ENCODE results near the gene LRRC61.

Gene LRRC61

DNA sequence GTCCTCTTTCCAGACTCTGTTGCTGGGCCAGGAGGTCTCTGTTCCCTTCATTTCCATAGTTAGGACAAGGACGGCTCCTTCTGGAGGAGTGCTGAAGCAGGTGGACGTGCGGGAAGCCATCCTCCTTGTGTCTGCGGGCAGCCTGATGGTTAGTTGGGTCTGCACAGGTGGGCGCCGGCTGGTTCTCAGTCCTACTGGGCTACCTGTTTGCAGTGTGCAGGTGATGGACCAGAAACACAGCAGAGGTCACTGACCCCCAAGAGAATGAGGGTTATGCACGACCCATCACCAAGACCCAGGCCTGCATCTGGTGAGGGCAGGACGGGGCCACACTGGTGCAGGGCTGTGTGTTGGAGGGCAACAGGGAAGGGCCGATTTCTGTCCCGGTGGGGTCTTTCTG, 10.5 kb downstream of the LRRC61 start:
- no peak for DNase-seq

DNA sequence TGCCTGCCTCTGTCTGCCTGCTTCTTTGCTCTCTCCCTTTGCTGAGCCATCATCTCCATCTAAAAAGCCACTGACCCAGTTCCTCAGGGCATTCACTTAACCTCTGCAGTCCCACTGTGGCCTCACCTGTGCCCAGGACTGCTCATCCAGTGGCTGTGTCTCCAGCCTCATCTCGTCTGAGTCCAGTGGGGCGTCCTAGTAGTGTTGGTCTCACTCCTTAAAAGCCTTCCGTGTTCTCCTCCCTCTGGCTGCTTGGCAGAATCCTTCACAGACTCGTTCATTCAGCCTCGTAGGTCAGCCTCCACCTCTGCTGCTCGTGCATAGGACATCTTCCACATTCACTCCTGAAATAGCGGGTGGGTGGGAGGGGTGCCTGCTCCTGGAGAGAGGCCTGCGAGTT, 11.0 kb downstream of the LRRC61 start:
- no peak for DNase-seq

DNA sequence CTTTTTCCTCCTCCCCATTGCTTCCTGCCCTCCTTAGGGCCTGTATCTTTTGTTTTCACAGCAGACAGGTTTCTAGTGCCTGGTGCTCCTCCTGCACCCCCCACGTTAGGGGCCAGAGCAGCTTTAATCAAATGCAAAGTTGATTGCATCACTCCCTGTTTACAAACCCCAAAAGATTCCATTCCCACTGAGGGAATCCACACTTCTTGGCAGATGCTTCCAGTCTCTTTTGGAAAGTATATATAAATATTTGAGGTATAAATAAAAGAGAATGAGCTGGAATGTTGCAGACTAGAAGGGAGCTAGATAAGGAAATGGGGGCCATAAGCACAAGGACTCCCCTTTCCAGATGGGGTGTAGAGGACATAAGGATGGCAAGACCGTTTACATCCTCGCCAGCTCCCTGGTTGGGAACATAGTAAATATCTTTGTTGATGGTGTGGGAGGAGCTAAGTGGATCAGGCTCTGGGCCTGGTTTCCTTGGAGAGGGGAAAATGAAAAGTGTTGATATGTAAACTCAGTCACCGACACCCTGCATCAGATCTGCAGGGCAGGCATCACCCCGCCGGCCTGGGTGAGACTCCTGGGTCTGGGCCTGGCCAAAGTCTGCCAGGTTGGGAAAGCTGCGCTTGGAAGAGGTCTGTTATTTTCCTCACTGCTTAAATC, 12.1 kb downstream of the LRRC61 start:
- no peak for DNase-seq

DNA sequence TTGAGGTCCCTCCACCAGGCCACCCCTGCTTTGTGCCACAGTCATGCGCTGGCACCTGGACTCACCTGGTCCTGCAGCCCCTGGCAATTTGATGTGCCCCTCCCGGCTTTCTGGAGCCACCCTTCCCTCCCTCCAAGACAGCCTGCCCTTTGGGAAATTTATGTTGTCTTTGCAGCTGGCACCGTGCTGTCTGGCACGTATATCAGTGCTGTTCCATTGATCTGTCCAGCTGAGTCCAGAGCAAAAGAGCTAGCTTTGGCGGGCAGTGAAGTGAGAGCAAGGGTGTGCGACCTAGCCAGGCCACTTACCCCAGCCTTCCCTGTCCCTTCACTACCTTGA, 12.6 kb downstream of the LRRC61 start:
- no peak for DNase-seq

DNA sequence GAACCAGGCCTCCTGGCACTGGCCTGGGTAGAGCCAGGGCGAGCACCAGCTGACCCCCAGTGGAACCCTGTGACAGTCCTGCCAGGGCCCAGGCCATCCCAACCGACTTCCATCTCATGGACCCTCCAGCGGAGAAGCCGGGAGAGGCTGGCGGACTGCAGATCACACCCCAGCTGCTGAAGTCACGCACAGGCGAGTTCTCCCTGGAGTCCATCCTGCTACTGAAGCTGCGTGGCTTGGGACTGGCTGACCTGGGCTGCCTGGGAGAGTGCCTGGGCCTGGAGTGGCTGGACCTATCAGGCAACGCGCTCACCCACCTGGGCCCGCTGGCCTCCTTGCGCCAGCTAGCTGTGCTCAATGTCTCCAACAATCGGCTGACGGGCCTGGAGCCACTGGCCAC, 13.6 kb downstream of the LRRC61 start:
- no peak for DNase-seq

DNA sequence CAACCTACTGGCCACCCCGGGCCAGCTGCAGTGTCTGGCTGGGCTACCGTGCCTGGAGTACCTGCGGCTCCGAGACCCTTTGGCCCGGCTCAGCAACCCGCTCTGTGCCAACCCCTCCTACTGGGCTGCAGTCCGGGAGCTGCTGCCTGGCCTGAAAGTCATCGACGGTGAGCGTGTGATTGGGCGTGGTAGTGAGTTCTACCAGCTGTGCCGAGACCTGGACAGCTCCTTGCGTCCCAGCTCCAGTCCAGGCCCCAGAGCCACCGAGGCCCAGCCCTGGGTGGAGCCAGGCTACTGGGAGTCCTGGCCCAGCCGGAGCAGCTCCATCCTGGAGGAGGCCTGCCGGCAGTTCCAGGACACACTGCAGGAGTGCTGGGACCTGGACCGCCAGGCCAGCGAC, 14.0 kb downstream of the LRRC61 start:
- DNase-seq: no peak

DNA sequence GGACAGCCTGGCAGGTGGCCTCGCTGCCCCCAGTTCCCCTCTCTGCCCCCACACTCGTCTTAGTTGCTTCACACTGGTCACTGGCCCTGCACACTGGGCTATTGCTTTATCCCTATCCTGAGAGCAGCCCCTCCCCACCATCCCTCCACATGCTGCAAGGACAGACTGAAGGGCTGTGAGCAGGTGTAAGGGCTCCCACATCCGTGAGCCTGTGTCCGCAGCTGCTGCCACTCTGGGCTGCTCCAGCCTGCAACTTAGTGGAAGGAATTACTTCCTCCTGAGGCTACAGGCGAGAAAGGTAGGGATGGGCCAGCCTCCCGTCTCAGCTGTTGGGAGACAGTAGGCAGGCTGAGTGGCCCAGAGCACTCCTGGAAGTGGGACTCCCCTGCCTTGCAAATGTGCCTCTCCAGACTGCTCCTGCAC, 14.5 kb downstream of the LRRC61 start:
- no peak for DNase-seq

DNA sequence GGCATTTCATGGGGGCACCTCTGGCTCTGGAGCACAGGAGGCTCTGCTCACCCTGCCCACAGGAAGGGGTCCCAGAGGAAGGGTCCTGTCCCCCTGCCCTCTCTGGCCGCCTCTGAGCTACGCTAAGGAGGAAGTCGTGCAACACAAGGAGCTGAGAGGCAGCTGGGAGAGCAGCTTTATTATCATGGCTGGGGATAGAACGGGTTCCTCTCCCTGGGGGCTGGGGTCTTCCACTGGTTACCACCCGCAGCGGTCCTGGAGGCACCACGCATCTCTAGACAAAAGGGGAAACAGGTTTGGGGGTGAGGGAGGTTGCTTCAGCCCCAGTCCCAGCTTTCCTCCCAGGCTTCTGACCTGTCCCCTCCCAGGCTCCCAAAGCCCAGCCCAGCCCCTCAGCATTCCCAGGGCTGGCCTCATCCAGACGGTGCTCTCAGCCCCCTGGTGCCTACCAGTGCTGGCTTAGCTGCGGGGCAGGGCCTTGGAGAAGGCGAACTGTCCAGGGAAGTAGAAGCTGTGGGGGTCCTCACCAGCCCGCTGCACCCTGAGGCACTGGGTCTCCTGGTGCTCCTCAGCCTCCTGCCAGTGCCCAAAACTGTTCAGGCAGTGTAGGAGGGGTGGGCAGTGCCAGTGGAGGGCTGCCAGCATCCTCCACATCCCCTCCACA, 15.1 kb downstream of the LRRC61 start:
- no peak for DNase-seq

DNA sequence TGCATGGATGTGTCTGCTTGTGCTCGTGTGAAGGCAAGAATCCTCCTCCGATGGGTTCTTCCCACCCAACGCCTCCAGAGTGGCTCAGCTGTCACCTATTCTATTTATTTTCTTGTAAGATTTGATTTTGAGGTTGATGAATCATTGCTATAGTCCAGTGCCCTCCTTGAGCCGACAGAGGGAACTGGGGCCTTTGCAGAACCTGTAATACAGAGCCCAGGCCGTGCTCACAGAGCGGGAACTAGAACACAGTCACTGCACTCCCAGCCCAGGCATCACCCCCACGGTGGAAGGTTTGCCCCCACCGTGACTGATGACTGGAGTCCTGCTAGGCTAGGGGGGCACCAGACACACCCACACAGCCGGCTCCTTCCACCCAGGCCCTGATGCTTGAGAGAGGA, 16.3 kb downstream of the LRRC61 start:
- DNase-seq: no peak

DNA sequence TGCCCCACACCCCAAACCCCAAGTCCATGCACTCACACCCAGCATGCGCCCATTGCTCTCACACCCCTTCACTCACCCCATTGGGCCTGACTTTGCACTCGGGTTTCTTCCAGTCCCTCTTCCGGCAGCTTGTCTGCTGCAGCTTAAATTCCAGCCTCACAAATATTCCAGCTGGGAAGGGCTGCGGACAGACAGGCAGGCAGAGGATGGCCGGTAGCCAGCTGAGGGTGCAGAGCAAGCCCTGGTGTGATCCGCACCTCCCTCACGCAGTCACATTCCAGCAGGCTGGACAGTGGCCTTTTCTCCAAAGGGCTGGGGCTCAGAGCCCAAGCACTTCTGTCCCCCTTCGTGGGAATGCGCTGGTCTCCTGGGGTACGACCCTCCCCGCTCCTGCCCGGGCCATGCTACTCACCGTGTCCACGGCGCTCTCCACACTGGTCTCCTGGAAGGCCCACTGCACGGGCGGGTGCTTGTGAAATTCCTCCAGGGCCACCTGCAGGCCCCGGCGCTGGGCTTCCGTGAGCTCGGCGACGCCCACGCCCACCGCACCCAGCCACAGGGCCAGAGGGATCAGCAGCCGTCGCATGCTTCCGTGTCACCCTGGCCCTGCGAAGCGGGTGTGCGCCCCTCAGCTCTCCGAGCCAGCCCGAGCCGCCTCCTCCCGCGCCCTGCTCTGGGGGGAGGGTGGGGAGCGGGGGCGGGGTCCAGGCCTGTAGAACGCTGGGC, 17.0 kb downstream of the LRRC61 start:
- peak; percentile 29 for DNase-seq

DNA sequence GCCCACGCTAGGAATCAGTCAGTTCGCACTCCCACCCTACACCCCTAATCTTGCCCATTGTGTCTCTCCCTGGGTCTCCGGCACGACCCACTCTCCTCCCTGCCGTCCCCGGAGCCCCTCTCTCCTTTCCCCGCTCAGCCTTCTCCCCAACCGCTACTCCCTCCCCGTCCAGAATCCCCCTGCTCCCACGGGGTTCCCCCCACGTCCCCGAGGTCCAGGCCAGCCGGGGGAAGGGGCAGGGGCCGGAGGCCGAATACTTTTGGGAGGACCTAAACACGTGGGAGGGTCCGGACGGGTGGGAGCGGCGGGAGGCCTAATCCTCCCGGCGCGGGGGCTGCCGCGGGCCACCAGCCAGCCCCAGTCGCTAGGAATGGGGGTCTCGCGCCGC, 17.7 kb downstream of the LRRC61 start:
- no peak for DNase-seq

DNA sequence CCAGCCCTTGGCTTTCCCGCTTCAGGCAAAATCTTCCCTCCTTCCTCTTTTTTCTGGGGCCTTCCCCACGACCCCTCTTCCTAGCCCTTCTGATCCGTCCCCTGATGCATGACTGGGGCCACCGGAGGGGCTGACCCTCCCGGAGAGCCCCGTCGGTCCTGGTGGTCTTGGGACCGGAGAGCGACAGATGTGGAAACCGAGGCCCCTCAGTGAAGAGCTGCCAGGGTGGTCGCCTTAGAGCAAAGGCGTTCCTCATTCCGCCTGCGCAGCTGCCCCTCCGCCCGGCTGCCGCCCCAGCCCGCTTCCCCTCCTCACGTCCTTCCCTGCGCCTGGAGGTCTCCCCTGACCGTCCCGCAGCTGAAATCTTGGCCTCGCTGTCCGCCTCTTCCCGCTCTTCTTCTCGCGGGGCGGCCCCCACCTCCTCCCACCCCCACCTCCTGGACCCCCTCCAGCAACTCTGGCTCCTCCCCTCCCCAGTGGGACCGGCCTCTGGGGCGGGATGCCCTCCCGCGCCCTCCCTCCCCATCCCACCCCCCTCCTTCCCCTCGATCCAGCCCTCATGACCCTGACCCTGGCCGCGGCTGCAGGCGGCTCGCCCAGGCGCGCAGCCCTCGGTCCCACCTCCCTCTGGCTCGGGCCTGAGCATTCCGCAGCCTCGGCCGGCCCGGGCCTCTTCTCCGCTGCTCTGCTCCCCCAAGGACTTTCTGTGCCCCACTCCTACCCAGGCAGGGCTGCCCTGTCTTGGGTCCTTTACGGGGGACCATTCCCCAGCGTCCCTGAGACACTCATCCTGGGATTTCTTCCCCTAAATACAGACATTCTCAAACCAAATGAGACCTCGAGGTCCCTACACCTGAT, 18.3 kb downstream of the LRRC61 start, which contains the start of gene RARRES2:
TSS of gene RARRES2 (minus strand) at position 367 of the 858 bp plus-strand sequence. CDS start 1,020 bp downstream, outside the sequence.
- no peak for DNase-seq

DNA sequence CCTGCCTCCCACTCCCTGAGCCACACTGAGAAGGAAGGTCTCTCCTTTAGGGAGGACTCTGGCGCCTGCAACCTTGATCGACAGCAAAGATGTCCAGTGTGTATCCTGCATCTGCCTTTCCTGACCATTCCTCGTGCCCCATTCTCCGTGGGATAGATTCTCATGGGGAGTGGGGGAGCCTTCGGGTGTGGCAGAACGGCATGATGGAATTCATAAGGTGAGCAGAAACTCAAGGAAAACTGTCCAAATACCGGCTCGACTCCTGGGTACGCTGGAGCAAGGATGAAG, 18.9 kb downstream of the LRRC61 start:
- no peak for DNase-seq

DNA sequence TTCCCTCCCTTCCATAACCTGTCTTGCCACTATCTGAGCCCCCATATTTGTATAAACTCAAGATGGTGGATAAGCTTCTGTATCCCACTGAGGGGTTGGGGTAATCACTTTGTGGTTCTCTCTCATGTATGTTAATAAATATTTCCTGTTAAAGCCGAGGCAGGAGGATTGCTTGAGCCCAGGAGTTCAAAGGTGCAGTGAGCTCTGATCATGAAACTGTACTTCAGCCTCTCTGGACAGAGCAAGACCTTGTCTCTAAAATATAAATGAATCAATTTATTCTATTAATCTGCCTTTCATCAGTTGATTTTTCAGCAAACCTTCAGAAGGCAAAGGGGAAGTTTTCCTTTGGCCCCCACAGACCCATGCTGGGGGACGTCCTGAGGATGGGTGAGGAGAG, 20.1 kb downstream of the LRRC61 start:
- DNase-seq: no peak

DNA sequence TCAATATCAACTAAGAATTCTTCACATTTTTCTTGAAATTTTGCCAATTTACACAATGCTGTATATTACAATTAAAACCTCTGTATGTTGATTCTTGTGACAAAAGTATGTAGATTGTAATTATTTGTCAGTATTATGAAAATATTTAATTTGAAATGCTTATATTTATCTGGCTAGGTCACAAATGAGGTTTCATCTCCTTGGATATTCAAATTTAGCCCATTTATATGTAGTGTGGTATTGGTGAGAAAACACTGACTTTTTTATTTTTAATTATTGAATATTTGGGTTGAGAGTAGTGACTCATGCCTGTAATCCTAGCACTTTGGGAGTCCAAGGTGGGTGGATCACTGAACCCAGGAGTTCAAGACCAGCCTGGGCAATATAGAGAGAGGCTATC, 21.1 kb downstream of the LRRC61 start:
- DNase-seq: no peak

DNA sequence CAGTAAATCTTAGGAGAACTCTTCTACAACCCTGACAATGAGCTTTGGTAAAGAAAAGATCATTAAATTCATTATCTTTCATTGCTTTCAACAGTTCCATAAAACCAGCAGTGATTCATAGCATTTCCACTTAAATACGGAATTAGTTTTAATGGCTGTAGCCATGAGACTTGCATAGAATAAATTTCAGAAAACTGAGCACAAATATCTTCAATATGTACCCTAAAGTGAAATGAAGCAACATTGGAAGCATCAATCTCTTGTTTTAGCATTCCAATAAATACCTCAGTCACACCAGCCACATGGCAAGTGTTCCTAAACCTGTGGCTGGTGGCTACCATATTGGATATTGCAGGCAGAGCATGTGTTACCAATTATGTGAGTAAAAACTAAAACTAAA, 21.9 kb downstream of the LRRC61 start:
- no peak for DNase-seq

DNA sequence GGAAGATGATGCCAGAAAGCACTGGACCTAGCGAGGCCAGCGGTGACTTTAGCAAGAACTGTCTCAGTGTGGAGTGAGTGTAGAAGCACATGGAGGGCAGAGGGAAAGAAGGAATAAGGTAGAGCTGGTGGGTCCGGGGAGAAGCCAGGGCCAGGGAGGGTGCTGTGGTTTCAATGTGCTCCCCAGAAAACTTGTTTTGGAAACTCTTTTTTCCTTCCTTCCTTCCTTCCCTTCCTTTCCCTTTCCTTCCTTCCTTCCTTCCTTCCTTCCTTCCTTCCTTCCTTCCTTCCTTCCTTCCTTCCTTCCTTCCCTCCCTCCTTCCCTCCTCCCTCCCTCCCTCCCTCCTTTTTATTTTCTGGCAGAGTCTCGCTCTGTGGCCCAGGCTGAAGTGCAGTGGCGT, 23.8 kb downstream of the LRRC61 start:
- no peak for DNase-seq

DNA sequence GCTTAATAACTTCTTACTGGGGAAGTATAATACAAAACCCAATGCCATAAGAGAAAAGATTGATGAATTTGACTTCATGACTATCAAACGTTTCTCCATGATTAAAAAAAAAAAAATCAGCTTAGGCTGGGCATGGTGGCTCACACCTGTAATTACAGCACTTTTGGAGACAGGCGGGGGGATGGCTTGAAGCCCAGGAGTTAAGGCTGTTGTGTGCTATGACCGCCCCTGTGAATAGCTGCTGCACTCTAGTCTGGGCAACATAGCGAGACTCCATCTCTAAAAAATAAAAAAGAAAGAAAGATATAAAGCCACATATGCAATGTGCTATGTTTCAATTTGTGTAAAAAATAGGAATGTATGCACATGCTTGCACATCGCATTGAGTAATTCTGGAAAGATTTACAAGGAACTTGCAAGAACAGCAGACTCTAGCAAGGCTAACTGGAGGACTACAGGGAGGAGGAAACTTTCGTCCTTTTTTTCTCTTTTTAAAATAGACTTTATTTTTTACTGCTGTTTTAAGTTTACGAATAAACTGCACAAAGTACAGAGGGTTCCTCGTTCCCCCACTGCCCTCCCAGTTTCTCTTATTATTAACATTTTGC, 28.5 kb downstream of the LRRC61 start:
- DNase-seq: no peak

DNA sequence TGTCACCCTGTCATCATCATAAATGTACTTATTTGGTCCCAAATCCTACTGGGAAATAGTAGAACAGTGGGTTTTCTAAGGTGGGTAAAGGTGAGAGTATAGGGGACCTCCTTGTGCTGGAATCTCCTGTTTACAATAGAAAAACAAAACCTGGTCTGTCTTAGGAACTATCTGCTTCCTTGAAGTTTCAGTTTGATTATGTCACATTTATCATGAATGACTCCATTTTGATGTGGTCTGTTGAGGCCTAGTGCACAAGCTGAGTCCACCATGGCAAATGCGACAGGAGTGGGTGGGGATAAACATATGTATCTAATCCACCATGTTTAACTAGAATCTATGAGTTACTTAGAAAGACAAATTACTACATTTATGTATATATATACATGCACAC, 32.5 kb downstream of the LRRC61 start:
- no peak for DNase-seq

DNA sequence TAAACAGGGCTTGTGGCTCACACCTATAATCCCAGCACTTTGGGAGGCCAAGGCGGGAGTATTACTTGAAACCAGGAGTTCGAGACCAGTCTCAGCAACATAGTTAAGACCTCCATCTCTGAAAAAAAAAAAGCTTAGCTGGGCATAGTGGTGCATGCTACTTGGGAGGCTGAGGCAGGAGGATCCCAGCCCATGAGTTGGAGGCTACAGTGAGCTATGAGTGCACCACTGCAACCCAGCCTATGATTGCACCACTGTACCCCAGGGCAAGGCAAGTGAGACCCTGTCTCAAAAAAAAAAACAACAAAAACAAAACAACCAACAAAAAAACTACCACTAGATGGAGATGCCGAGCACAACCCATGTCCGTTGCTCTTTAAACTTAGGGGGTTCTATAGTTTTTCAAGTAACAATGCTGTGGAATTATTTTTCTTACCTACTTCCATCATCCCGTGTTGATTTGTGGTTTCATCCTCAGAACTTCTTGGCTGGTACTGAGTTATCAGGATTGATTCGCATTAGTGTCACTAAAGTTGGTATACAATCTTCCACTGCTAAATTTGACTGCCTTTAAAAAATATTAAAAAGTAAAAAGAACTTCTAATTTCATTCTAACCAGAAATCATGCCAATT, 33.2 kb downstream of the LRRC61 start:
- no peak for DNase-seq

DNA sequence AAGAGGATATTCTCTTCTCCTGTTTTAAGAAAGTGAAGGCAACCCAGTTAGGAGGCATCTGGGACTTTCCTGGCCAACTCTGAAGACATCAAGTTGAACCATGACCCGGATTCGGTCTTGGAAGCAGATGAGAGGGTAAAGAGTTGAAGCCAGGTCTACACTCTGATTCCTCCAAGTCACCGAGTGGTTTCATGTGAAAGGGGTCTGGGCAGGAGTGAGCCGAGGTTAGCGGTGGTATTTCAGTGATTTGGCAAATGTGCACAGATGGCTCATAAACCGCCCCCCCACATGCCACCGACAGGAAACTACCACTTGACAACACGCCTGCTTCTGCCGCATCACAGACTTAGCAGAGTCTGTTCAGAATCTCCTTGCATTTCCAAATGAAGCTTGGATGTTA, 34.1 kb downstream of the LRRC61 start:
- DNase-seq: peak; percentile 75

DNA sequence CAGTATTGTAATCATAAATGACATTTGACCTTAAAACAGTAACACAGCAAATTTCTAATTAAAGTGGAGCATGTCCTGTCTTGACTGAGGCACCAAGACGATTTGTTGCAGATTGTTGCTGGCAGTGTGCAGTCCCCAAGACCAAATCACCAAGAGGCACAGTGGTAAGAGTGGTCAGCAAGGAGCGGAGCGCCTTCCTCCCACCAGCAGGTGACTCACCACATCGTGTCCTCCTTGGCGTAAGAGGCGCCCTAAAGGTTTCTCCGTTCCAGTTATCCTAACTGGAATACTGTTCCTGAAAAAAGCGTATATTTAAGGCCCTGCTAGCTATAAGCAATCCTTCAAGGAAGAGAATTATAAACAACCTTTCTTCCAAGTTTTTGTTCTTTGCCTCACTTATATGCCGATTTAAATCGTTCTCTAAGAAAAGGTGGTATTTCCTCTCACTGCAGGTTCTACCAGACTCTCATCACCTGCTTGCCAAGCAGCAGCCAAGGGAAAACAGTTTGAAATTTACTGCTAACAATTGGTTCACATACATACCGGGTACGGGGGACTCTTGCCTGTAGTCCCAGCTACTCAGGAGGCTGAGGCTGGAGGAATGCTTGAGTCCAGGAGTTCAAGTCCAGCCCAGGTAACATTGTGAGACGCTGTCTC, 34.7 kb downstream of the LRRC61 start:
- DNase-seq: no peak

All from activated CD4-positive, alpha-beta T cell treated with anti-CD3 and anti-CD28 coated beads for 48 hours (primary cell).